Stomach smooth muscle (tissue), 2 donors: ENCODE measurements around the gene ENTPD6.
"Not testable (repeated sequence)": the region's sequence is repeated elsewhere in the genome, so short reads cannot be mapped to it uniquely, and the experiment has no call there.

Source experiments
- H3K27ac ChIP-seq: one replicate; pipeline ENCODE4 v1.7.0; 2013; ENCODE audit warnings: mild to moderate bottlenecking, low read length, inconsistent platforms
- H3K27me3 ChIP-seq, 2 donors: one replicate each; pipeline ENCODE4 v1.7.0; 2013; ENCODE audit warnings: low read length in 2 of 2; ENCODE audit not compliant: insufficient read depth in 2 of 2, control insufficient read depth in 1 of 2
- H3K36me3 ChIP-seq, 2 donors: one replicate each; pipeline ENCODE4 v1.7.0; 2013; ENCODE audit warnings: low read length in 2 of 2; ENCODE audit not compliant: control insufficient read depth in 2 of 2, insufficient read depth in 2 of 2
- H3K4me1 ChIP-seq: one replicate; pipeline ENCODE4 v1.7.0; 2013; ENCODE audit warnings: low read length; ENCODE audit not compliant: control insufficient read depth, insufficient read depth
- H3K4me3 ChIP-seq, 2 donors: one replicate each; pipeline ENCODE4 v1.7.0; 2013; ENCODE audit warnings: low read length in 2 of 2
- H3K9ac ChIP-seq, 2 donors: one replicate each; pipeline ENCODE4 v1.7.0; 2013; ENCODE audit warnings: low read length in 2 of 2, mild to moderate bottlenecking in 1 of 2
- H3K9me3 ChIP-seq, 2 donors: one replicate each; pipeline ENCODE4 v1.7.0; 2013; ENCODE audit warnings: low read length in 2 of 2; ENCODE audit not compliant: control insufficient read depth in 2 of 2
- donor health status: healthy.
- donor health status: Pancreatic carcinoma.

Gene ENTPD6

GRCh38 chr20:25166105-25166782, 29.3 kb upstream of the ENTPD6 start:
- not testable (repeated sequence) for H3K27me3 ChIP-seq, H3K36me3 ChIP-seq, H3K9me3 ChIP-seq, H3K9ac ChIP-seq, H3K27ac ChIP-seq, H3K4me3 ChIP-seq, H3K4me1 ChIP-seq

- Histone ChIP-seq H3K9me3 (no peaks in the 10 kb centered on the region), H3K4me1 (no peaks in the 10 kb centered on the region), H3K27ac (no peak overlapping the region), H3K27me3 (no peaks in the 10 kb centered on the region), H3K4me3 (no peak overlapping the region), H3K9ac (no peak overlapping the region), H3K36me3 (no peaks in the 10 kb centered on the region)
These were observed 22.2 kb upstream of the ENTPD6 start for GRCh38 chr20:25173321-25173720.

DNA sequence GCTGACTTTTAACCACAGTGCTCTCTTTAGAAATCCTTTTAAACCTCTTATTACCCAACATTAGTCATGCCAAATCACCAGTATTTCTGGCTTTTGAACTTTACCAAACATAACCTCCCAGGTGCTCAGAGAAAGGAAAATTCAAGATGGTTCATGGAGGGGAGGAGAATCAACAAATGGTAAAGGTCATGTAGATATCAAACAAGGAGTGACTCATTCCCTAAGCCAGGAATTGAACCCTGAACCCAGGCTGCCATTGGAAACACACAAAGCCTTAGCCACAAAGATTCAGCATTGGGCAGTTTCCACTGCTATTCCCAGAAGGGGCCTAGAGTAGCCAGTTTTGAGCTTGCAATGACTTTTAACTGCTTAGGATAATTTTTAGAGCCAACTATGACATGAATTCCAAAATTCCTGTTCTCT, 21.6 kb upstream of the ENTPD6 start:
- Histone ChIP-seq H3K4me3 (no peak overlapping the region), H3K9me3 (no peaks in the 10 kb centered on the region), H3K36me3 (no peaks in the 10 kb centered on the region), H3K4me1 (peaks cover 5% of the 10 kb centered on the region), H3K9ac (no peak overlapping the region), H3K27ac (no peak overlapping the region), H3K27me3 (no peaks in the 10 kb centered on the region)

GRCh38 chr20:25176184-25176583, 19.3 kb upstream of the ENTPD6 start:
- Histone ChIP-seq H3K4me1 (peaks cover 8% of the 10 kb centered on the region), H3K9me3 (no peaks in the 10 kb centered on the region), H3K27me3 (no peaks in the 10 kb centered on the region), H3K9ac (no peak overlapping the region), H3K36me3 (no peaks in the 10 kb centered on the region), H3K4me3 (no peak overlapping the region), H3K27ac (no peak overlapping the region)

DNA sequence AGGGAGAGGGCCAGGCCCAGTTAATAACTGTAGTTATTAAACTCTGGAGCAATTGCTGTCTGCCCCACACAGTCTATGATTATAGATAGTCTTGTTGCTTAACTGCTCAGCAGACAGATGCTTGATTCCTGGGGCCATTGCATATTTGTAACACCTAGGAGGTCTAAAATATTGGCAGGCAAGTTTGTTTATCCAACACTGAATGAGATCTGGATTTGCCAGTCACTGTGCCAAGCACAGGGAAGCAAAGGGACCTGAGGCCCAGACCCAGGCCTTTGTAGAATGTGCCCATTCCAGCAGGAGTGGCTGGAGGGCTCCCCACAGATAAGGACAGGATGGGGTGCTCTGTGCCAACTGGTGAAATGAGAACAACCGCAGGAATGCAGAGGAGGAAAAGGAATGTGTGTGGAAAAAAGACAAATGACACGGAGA, 17.6 kb upstream of the ENTPD6 start:
- Histone ChIP-seq H3K27me3 (no peaks in the 10 kb centered on the region), H3K4me1 (peaks cover 8% of the 10 kb centered on the region), H3K9me3 (no peaks in the 10 kb centered on the region), H3K27ac (no peak overlapping the region), H3K36me3 (no peaks in the 10 kb centered on the region), H3K4me3 (no peak overlapping the region), H3K9ac (no peak overlapping the region)

- H3K9me3 ChIP-seq = no peaks in the 10 kb centered on the region
- no peak overlapping the region for H3K9ac ChIP-seq
- H3K27ac ChIP-seq = no peak overlapping the region
These were observed 16.7 kb upstream of the ENTPD6 start for GRCh38 chr20:25178563-25179438.

DNA sequence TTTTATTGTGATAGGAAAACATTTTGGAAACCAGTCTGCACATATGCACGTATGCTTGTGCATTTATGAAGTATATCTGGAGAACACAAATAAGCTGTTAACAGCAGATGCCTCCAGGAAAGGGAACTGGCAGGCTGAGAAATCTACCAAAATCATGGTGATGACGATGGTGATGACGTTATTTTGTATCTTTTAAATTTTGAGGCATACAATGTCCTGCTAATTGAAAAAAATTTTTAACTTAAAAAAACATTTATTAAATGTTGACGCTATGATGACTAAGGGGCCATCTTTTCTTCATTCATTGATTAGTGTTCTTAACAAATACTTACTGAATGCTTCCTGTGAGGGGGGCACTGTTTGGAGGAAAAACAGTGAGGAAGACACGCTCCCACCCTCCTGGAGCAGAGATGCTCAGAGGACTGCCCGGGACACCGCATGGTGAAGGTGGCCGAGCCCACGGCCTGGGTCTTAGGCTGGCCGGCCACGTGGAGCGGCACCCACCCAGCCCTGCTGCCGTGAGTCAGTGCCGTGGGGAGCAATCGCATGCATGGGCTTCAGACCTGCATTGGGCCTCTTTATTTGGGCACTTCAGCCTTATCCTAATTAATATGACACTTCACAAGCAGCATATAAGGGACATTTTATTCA, 15.9 kb upstream of the ENTPD6 start:
- H3K27ac ChIP-seq = no peak overlapping the region
- H3K4me1 ChIP-seq = peaks cover 8% of the 10 kb centered on the region
- no peak overlapping the region for H3K9ac ChIP-seq
- no peaks in the 10 kb centered on the region for H3K9me3 ChIP-seq
- H3K36me3 ChIP-seq = no peaks in the 10 kb centered on the region
- no peaks in the 10 kb centered on the region for H3K27me3 ChIP-seq
- H3K4me3 ChIP-seq = no peak overlapping the region

More at GRCh38 chr20:25178563-25179438, 16.7 kb upstream of the ENTPD6 start:
- H3K27me3 ChIP-seq = no peaks in the 10 kb centered on the region
- H3K4me3 ChIP-seq = no peak overlapping the region
- H3K36me3 ChIP-seq = no peaks in the 10 kb centered on the region
- peaks cover 8% of the 10 kb centered on the region for H3K4me1 ChIP-seq

GRCh38 chr20:25184391-25184790, 11.1 kb upstream of the ENTPD6 start:
- H3K27me3 ChIP-seq = peaks cover 5 to 10% of the 10 kb centered on the region in 2 donors
- H3K4me1 ChIP-seq, H3K36me3 ChIP-seq, H3K4me3 ChIP-seq, H3K9me3 ChIP-seq, H3K27ac ChIP-seq, H3K9ac ChIP-seq: not testable (repeated sequence)

DNA sequence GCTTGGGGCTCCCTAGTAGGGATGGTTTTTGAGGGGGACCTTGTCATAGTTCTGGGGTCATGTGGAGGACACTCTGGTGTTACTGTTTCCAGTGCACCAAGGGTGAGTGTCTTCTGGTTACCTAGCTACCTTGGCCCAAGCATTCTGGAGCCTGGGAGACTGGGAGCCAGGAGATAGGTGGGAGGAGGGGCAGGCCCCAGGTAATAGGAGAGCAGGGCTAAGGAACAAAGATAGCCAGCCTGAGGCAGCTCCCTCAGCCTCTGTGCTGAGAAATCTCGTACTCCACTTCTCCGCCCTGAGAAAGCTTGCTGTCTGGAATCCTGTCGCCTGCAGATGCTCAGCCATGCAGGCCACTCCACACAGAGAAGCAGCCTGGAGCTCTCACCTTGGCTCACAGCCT, 8.3 kb upstream of the ENTPD6 start:
- Histone ChIP-seq H3K4me3 (no peak overlapping the region), H3K36me3 (no peaks in the 10 kb centered on the region)

GRCh38 chr20:25187635-25188034, 7.9 kb upstream of the ENTPD6 start:
- no peaks in the 10 kb centered on the region for H3K4me1 ChIP-seq
- H3K27me3 ChIP-seq = peaks cover 5 to 13% of the 10 kb centered on the region in 2 donors
- no peak overlapping the region for H3K4me3 ChIP-seq
- no peak overlapping the region for H3K9ac ChIP-seq
- no peak overlapping the region for H3K27ac ChIP-seq
- H3K36me3 ChIP-seq = no peaks in the 10 kb centered on the region
- H3K9me3 ChIP-seq = no peaks in the 10 kb centered on the region

More for the DNA sequence above, 8.3 kb upstream of the ENTPD6 start:
- Histone ChIP-seq H3K4me1 (no peaks in the 10 kb centered on the region), H3K27me3 (peaks cover 5 to 13% of the 10 kb centered on the region in 2 donors), H3K9ac (no peak overlapping the region), H3K9me3 (no peaks in the 10 kb centered on the region), H3K27ac (no peak overlapping the region)
